ENCODE measurements around the gene C1orf74. TPM values are rescaled to one million over a fixed set of nuclear protein-coding genes. Genes with fewer than 3 reads are reported as not detected.
A peak's percentile ranks its signal among the peaks of the same experiment; 100 is the strongest.

C1orf74 gene
- 0.78 TPM for polyA plus RNA-seq

DNA sequence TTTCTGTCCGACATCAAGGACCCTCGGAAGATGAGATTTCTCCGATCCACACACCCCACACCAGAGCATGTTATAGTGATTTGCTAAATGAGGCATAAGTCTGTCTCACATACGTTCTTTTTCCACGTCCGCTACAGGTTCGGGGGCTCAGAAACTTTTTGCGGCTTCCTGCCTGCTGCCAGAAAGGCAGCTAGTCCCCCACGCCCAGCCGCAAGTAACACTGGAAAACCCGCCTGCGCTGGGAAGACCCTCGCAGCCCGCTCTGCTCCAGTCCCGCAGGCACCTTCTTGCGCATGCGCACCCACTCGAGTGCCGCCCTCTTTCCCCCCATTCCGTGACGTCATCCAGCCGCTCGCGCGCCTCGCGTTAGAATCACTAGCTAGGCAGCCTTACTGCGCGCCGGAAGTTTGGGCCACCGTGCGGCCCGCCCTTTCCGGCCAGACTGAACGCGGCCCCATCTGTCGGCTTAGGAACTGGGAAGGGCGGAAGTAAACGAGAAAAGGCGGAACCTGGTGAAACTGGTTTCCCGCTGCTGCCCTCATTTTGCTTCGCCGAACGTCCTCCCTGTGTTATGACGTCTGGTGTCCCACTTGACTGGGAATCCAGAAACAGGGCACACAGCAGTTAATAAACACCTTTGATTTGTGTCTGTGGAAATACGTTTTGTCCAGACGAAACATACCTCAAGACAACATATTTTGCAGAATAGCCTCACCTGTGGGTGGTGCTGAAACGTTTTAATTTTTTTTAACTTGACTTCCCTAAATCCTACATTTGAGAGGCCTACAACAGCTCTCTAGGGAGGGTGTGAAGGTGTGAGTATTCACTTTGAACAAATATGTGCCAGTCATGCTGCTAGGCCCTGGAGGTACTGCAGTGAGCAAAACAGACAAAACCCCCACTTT, at the start of gene C1orf74:
C1orf74 (minus strand) TSS at position 295 of the 905 bp plus-strand sequence. CDS start 925 bp downstream, outside the sequence.
- Mint-ChIP-seq H3K27me3 (peaks cover 18% of the 10 kb centered on the region), H3K27ac (peak within 1 kb of the TSS; percentile 92 to 99 (median 99)), H3K9me3 (peaks cover 0 to 4% (median 0%) of the 10 kb centered on the region in 3 donors), H3K36me3 (peaks cover 8% of the 10 kb centered on the region), H3K4me3 (peak within 1 kb of the TSS; percentile 86 to 99 (median 98)), H3K4me1 (peaks cover 9 to 24% (median 10%) of the 10 kb centered on the region in 3 donors)

DNA sequence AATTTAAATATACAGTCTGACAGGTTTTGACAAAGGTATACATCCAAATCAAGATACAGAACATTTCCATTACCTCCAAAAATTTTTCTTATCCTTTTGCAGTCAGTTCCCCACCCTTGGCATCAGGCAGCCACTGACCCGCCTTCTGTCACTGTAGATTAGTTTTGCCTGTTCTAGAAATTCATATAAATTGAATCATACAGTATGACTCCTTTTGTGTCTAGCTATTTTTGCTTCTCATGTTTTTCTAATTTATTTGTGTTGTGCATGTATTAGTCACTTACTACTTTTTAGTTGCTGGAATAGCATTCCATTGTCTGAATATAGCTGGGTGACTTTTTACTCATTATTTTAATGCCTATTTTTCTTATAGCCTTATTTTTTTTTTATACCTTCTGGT, 47.3 kb upstream of the C1orf74 start:
- no peaks in the 10 kb centered on the region for H3K27me3 Mint-ChIP-seq
- H3K4me3 Mint-ChIP-seq = no peak overlapping the region
- H3K4me1 Mint-ChIP-seq = peaks cover 13 to 27% (median 20%) of the 10 kb centered on the region in 3 donors
- peaks cover 2% of the 10 kb centered on the region for H3K36me3 Mint-ChIP-seq
- no peak overlapping the region for H3K27ac Mint-ChIP-seq
- peaks cover 0 to 1% (median 0%) of the 10 kb centered on the region in 3 donors for H3K9me3 Mint-ChIP-seq

DNA sequence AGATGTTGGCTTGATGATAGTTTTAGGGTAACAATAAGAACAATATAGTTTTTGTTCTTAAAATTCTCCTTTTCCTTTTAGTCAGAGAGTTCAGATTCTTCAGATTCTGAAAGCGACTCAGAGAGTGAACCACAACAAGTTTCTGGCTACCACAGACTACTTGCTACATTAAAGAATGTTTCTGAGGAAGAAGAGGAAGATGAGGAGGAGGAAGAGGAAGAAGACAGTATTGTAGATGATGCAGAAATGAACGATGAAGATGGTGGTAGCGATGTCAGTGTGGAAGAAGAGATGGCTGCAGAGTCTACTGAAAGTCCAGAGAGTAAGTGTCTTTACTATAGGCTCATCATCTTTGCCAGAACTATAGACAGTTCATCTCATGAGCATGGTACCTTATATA, 46.4 kb upstream of the C1orf74 start:
- H3K4me3 Mint-ChIP-seq = peak overlapping the region in 1 of 4 donors; percentile 82
- H3K27me3 Mint-ChIP-seq = no peaks in the 10 kb centered on the region
- H3K36me3 Mint-ChIP-seq = peaks cover 2% of the 10 kb centered on the region
- no peak overlapping the region for H3K27ac Mint-ChIP-seq
- H3K9me3 Mint-ChIP-seq = peaks cover 0 to 1% (median 0%) of the 10 kb centered on the region in 3 donors
- H3K4me1 Mint-ChIP-seq = peaks cover 13 to 25% (median 20%) of the 10 kb centered on the region in 3 donors

DNA sequence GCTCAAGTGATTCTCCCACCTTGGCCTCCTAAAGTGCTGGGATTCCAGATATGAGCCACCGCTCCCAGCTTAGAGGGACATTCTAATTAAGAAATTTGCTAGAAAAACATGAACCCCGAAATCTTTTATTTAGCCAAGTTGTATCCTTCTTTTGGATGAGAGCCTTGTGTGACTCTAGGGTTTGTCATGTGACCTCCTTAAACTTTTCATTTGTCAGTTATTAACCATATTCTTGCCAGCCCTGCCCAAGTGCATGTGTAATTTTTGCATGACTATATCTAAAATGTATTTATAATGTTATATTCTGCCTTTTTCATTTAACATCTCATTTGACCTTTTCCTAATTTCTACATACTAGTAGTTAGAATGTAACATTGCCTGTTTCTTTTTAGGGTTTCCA, 45.4 kb upstream of the C1orf74 start:
- Mint-ChIP-seq H3K4me3 (peak overlapping the region; percentile 42 to 82 (median 78)), H3K4me1 (peaks cover 13 to 25% (median 20%) of the 10 kb centered on the region in 3 donors), H3K36me3 (peaks cover 2% of the 10 kb centered on the region), H3K27me3 (no peaks in the 10 kb centered on the region), H3K27ac (peak overlapping the region in 1 of 3 donors; percentile 83), H3K9me3 (peaks cover 0 to 1% (median 0%) of the 10 kb centered on the region in 3 donors)

DNA sequence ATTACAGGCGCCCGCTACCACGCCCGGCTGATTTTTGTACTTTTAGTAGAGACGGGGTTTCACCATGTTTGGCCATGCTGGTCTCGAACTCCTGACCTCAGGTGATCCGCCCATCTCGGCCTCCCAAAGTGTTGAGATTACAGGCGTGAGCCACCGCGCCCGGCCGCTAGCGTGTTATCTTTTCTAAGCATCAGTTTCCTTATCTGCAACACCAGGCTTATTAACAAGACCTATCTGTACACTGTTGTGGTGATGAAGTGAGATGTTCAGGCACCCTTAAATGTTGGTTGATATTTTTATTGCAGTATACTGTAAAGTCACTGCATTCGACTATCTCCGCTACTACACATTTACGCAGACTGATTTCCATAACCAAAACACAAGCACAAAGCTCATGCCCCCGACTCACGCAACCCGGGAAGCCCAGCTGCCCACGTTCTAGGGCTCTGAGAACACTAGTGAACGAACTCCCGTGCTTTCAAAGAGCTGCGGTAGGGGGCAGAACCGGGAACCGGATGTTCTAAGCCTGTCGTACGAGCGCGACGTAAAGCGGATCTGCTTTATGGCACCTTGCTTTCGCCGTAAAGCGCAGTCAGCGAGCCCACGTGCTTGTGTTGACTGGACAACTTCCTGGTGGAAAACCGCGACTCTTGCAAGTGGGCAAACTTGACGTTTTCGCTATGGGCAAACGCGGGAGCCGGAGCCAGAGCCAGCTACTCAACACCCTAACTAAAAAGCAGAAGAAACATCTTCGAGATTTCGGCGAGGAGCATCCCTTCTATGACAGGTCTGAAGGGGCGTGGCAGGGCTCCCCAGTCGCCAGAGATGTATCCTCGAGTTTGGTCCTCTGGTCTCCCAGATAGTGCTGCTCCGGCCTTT, 43.3 kb upstream of the C1orf74 start, which contains the start of gene UTP25:
UTP25 (plus strand) TSS at position 589 of the 879 bp plus-strand sequence; CDS start at position 681, 92 bp downstream.
- Mint-ChIP-seq H3K4me3 (peak within 1 kb of the TSS; percentile 94 to 100 (median 98)), H3K9me3 (peaks cover 0 to 1% (median 0%) of the 10 kb centered on the region in 3 donors), H3K27ac (peak within 1 kb of the TSS; percentile 86 to 97 (median 86)), H3K4me1 (peaks cover 16 to 29% (median 25%) of the 10 kb centered on the region in 3 donors), H3K36me3 (peaks cover 2% of the 10 kb centered on the region), H3K27me3 (peaks cover 4% of the 10 kb centered on the region)

DNA sequence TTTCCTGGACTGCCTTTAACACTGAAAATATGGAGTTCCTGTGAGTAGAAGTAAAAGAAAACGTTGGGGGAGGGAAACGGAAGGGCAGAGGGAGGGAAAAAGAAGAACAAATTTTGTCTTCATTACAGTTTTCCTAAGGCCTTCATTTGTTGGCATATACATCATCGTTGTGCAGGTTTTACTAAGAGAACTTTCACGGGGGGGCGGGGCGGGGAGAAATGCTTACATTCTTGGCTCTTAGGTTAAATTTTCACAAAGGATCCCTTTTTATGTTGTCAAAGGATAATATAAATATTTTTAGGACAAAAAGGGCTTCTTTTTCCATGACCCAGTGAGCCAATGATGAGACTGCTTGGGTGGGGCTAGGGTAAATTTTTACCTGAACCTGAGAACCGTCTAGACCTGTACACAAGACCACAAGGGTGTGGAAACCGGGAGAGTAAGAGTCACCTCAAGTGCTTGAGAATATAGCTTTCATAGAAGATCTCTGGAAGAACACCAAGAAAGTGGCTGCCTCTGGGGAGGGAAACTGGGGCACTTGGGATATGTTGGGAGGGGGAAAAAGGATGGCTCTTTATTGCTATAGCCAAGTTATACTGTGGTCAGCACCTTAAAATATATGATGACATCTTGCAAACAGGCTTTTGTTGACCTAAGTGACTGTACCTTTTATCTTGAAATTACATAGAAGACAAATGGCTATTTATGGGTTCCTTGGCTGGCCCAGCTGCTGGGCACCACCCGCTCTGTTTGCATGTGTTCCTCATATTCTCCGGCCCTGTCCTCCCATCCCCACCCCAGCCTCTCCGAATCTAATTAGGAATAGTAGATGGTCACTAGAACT, 41.5 kb upstream of the C1orf74 start:
- peaks cover 2% of the 10 kb centered on the region for H3K36me3 Mint-ChIP-seq
- H3K27ac Mint-ChIP-seq = peak overlapping the region in 1 of 3 donors; percentile 61
- peak overlapping the region in 2 of 4 donors; percentile 59 to 63 for H3K4me3 Mint-ChIP-seq

DNA sequence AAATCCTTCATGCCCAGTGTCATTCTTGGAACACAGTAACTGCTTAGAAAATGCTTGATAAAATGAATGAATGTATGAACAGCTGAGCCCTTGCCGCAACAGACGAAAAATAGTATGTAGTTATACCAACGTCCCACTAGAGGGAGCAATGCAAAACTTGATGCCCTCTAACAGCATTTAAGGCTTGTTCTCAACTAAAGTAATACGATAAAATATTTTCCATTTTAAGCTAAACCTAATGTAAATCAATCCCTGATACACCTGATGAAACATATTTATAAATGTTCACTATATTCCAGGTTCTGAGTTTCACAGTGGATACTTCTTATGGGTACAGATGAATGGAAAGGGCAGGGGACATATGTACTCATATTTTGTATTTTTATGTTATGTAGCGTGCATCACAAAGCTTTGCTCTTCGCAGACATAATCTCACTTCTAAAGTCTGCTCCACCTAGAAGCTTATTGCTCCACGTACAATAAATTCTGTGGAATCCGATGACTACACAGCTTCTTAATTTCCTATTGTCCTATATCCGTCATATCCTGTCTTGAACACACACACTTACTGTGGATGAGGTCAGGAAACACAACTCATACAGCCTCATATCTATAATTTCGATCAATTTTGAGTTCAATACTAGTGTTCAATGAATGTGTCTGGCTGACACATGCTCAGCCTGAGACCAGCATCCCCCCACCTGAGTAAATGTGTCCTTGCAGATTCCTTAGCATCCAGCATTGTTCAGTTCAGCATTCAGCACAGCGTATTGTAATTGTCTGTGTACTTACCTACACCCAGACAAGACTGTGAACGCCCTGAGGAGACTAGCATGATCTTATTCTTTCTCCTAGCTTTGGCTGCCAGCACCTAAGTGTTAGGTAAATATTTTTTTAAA, 39.0 kb upstream of the C1orf74 start:
- Mint-ChIP-seq H3K4me3 (peak overlapping the region in 1 of 4 donors; percentile 19), H3K9me3 (peaks cover 0 to 1% (median 0%) of the 10 kb centered on the region in 3 donors), H3K27ac (no peak overlapping the region), H3K36me3 (peaks cover 5% of the 10 kb centered on the region), H3K4me1 (peaks cover 9 to 14% (median 13%) of the 10 kb centered on the region in 3 donors), H3K27me3 (peaks cover 12% of the 10 kb centered on the region)

More for the DNA sequence above, 41.5 kb upstream of the C1orf74 start:
- Mint-ChIP-seq H3K4me1 (peaks cover 16 to 27% (median 25%) of the 10 kb centered on the region in 3 donors), H3K9me3 (peaks cover 0 to 1% (median 0%) of the 10 kb centered on the region in 3 donors), H3K27me3 (peaks cover 12% of the 10 kb centered on the region)

DNA sequence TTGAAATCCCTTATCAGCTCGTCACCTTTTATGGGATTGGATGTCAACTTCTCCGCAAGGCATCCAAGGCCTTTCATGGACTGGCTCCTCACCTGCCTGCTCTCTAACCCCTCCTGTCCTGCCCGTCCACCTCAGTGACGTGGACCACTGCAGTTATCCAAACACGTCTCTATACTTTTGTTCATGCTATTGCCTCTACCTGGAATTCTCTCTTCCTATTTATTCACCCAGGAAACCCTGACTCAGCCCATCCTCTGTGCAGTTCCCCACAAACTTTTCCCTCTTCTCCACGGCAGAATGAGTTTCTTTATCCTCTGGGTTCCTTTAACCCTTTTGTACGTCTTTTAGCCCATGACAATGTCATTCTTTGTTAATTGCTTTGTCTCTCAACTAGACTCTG, 38.3 kb upstream of the C1orf74 start:
- H3K27ac Mint-ChIP-seq = no peak overlapping the region
- H3K36me3 Mint-ChIP-seq = peaks cover 6% of the 10 kb centered on the region
- peaks cover 6 to 14% (median 9%) of the 10 kb centered on the region in 3 donors for H3K4me1 Mint-ChIP-seq
- peaks cover 12% of the 10 kb centered on the region for H3K27me3 Mint-ChIP-seq
- H3K4me3 Mint-ChIP-seq = no peak overlapping the region
- H3K9me3 Mint-ChIP-seq = peaks cover 0 to 1% (median 0%) of the 10 kb centered on the region in 3 donors

DNA sequence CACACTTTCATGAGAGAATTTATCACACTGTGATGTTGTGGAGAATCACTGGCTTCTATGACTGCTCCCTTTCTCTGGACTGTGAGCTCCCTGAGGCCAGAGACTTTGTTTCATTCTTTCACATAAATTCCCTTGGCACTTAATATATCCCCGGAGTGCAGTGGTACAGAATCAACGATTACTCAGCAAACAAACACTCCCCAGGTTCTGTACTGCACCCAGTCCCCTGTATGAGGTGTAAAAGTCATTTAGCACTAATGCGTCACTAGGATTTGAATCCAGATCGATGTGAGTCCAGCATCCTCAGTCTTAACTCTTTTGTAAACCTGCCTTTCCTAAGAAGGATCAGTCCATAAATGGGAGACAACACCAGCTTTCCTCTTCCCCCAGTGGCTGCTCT, 36.6 kb upstream of the C1orf74 start:
- no peak overlapping the region for H3K27ac Mint-ChIP-seq
- peaks cover 14% of the 10 kb centered on the region for H3K27me3 Mint-ChIP-seq
- H3K36me3 Mint-ChIP-seq = peaks cover 4% of the 10 kb centered on the region
- H3K4me3 Mint-ChIP-seq = no peak overlapping the region
- H3K9me3 Mint-ChIP-seq = no peaks in the 10 kb centered on the region
- peaks cover 3 to 6% (median 5%) of the 10 kb centered on the region in 3 donors for H3K4me1 Mint-ChIP-seq

DNA sequence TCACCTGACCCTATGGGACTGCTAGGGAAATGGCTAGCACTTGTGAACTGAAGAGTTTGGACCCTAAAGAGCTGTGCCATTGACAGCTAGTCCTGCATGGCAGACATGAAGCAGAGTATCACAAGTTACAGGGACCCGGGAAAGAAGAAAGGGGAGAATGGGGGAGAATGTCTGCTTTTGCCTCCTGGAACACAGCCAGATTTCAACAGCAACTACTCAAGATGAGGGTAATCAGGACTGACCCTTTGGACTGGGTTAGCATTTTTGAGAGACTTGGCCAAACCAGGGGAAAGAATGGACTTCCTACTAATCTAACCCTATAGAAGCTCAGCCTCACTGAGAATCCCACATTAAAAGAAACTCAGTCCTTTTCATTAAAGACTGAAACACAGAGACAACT, 34.7 kb upstream of the C1orf74 start:
- no peaks in the 10 kb centered on the region for H3K9me3 Mint-ChIP-seq
- H3K27me3 Mint-ChIP-seq = peaks cover 14% of the 10 kb centered on the region
- peaks cover 4% of the 10 kb centered on the region for H3K36me3 Mint-ChIP-seq
- H3K4me3 Mint-ChIP-seq = no peak overlapping the region
- peaks cover 3 to 6% (median 5%) of the 10 kb centered on the region in 3 donors for H3K4me1 Mint-ChIP-seq
- no peak overlapping the region for H3K27ac Mint-ChIP-seq

DNA sequence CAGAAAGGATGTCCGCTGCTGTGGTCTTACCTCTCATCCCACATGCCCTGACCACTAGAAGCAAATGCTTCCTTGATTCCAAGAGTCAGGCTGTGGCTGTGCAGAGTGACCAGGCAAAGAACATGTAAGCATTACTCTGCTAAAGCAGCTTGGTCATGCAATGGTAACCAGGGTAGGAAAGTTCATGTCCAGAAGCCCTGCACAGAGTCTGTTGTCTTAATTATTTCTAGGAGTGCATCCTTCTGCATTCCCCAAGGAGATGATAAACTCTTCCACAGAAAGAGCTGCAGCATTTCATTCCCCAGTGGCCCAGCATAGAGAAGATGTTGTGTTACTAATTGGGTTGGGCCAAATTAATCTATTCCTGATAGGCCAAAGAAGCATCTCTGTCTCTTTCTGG, 33.3 kb upstream of the C1orf74 start:
- Mint-ChIP-seq H3K27ac (no peak overlapping the region), H3K36me3 (peaks cover 7% of the 10 kb centered on the region), H3K9me3 (no peaks in the 10 kb centered on the region), H3K4me3 (no peak overlapping the region), H3K4me1 (peaks cover 0 to 2% (median 0%) of the 10 kb centered on the region in 3 donors), H3K27me3 (peaks cover 11% of the 10 kb centered on the region)

DNA sequence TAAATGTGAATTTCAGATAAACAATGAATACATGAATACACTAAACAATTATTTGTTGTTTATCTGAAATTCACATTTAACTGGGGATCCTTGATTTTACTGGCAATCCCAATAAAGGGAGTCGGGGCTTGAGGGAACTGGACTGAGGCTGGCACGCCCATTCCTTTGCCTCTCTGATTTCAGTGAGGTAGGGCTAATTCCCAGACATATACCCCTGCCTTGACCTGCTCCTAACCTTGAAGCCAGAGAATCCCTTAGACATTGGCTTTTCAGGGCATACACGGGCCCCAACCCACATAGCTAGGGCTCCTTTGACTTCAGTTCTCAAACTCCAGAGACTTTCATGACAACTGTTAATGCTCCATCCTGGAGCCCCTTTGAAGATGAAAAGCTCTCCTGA, 32.6 kb upstream of the C1orf74 start:
- H3K27me3 Mint-ChIP-seq = peaks cover 10% of the 10 kb centered on the region
- H3K4me1 Mint-ChIP-seq = no peaks in the 10 kb centered on the region
- peaks cover 7% of the 10 kb centered on the region for H3K36me3 Mint-ChIP-seq
- no peak overlapping the region for H3K4me3 Mint-ChIP-seq
- no peaks in the 10 kb centered on the region for H3K9me3 Mint-ChIP-seq
- no peak overlapping the region for H3K27ac Mint-ChIP-seq

DNA sequence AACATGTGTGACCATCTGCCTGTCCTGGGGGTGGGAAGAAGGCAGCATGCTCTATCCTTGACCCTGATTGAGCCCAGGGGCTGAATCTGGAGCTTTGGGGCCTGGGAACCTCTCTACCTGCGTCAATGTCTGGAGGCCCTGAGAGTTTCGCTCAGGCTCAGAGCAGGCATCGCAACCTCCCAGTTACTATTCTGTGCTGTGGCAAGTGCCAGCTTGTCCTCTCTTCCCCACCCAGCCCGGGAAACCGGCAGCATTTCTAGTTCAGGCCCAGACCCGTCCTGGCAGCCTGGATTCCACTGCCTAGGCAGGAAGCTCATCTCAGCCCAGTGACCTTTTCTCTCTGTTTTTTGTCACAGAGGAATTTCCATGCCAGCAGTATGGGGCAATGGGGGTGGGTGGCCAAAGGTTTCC, 31.6 kb upstream of the C1orf74 start:
- Mint-ChIP-seq H3K27ac (no peak overlapping the region), H3K4me1 (no peaks in the 10 kb centered on the region), H3K4me3 (no peak overlapping the region), H3K36me3 (peaks cover 7% of the 10 kb centered on the region), H3K9me3 (no peaks in the 10 kb centered on the region), H3K27me3 (peaks cover 4% of the 10 kb centered on the region)
